PC-3 (cell line): ENCODE results near the gene FOXL2NB. TPM values are rescaled to one million over a fixed set of nuclear protein-coding genes. Genes with fewer than 3 reads are reported as not detected.

ENCODE experiments used
- ATAC-seq: fragments of 200-7000 bp; cut with Tn5 transposase; 2 replicates; pipeline ENCODE4 v1.9.1; 2020; ENCODE audit warnings: mild to moderate bottlenecking, moderate library complexity
- BruUV-seq: library from RNA; stranded (reverse); fragments of 400-500 nt; replicated peaks from 2 replicates; lab custom pipeline; 2021; lab: Mats Ljungman, UMichigan
- CTCF ChIA-PET: fragments of 300-600 bp; sonication (Branson Sonifier 250); formaldehyde crosslinking; loops from one replicate; lab custom pipeline; 2022; ENCODE audit warnings: antibody characterized with exemption; lab: Charles Lee
- POLR2A ChIA-PET: fragments of 300-600 bp; sonication (Branson Sonifier 250); formaldehyde crosslinking; loops from one replicate; lab custom pipeline; 2022; ENCODE audit warnings: antibody characterized with exemption; ENCODE audit not compliant: unreplicated experiment; lab: Charles Lee
- DNase-seq: peaks from one replicate; pipeline ENCODE4 v3.0.0-alpha.2; 2015
- H2AFZ ChIP-seq: fragments of 300-600 bp; sonication (generic); 2 replicates; pipeline ENCODE4 v1.6.0; 2016; ENCODE audit warnings: antibody characterized with exemption, low read length
- H3F3A ChIP-seq: fragments of 300-600 bp; sonication (generic); one replicate; pipeline ENCODE4 v1.6.0; 2017; ENCODE audit warnings: antibody characterized with exemption, low read length, control low read depth, mild to moderate bottlenecking; ENCODE audit not compliant: unreplicated experiment
- H3K27ac ChIP-seq: fragments of 300-600 bp; sonication (generic); 2 replicates; pipeline ENCODE4 v1.5.1; 2016; ENCODE audit warnings: mild to moderate bottlenecking, low read length
- H3K27me3 ChIP-seq: fragments of 300-600 bp; sonication (generic); 2 replicates; pipeline ENCODE4 v1.6.1; 2016; ENCODE audit warnings: low read length, mixed read lengths
- H3K36me3 ChIP-seq: fragments of 300-600 bp; sonication (generic); 2 replicates; pipeline ENCODE4 v1.6.1; 2016; ENCODE audit warnings: low read depth, mixed run types, low read length, mixed read lengths
- H3K4me1 ChIP-seq: fragments of 300-600 bp; sonication (generic); 2 replicates; pipeline ENCODE4 v1.5.1; 2016; ENCODE audit warnings: low read length; ENCODE audit not compliant: insufficient read depth
- H3K4me2 ChIP-seq: fragments of 300-600 bp; sonication (generic); 2 replicates; pipeline ENCODE4 v1.6.0; 2016; ENCODE audit warnings: low read length
- H3K4me3 ChIP-seq: fragments of 300-600 bp; sonication (generic); 2 replicates; pipeline ENCODE4 v1.5.1; 2016; ENCODE audit warnings: mild to moderate bottlenecking, low read length, mixed read lengths
- H3K79me2 ChIP-seq: fragments of 300-600 bp; sonication (generic); 2 replicates; pipeline ENCODE4 v1.6.1; 2017; ENCODE audit warnings: low read length, mixed read lengths
- H3K9ac ChIP-seq: fragments of 300-600 bp; sonication (generic); 2 replicates; pipeline ENCODE4 v1.6.0; 2016; ENCODE audit warnings: mild to moderate bottlenecking, low read length
- H3K9me2 ChIP-seq: fragments of 300-600 bp; sonication (generic); replicated peaks from 2 replicates; pipeline ENCODE4 v1.6.1; 2016; ENCODE audit warnings: mixed run types, low read length, mixed read lengths
- H3K9me3 ChIP-seq: fragments of 300-600 bp; sonication (generic); 2 replicates; pipeline ENCODE4 v1.6.1; 2016; ENCODE audit warnings: low read length, mixed read lengths
- H4K20me1 ChIP-seq: fragments of 300-600 bp; sonication (generic); 2 replicates; pipeline ENCODE4 v1.6.1; 2016; ENCODE audit warnings: low read length, mixed read lengths
- CTCF ChIP-seq: fragments of 300-600 bp; sonication (generic); conservative IDR thresholded peaks from 2 replicates; pipeline ENCODE4 v1.5.1; 2017; ENCODE audit warnings: antibody characterized with exemption, low read depth, mild to moderate bottlenecking, low read length
- EZH2 ChIP-seq: fragments of 300-600 bp; sonication (generic); IDR thresholded peaks from one replicate; pipeline ENCODE4 v1.6.1; 2017; ENCODE audit warnings: antibody characterized with exemption, mild to moderate bottlenecking, low read length; ENCODE audit not compliant: unreplicated experiment
- EZH2phosphoT487 ChIP-seq: fragments of 300-600 bp; sonication (generic); IDR thresholded peaks from 2 replicates; pipeline ENCODE4 v1.6.1; 2018; ENCODE audit warnings: mild to moderate bottlenecking, antibody characterized with exemption, low read length, borderline replicate concordance
- intact Hi-C: fragments of 100-400 bp; cut with micrococcal nuclease; formaldehyde crosslinking; loops from 2 replicates; pipeline ENCODE4 v1.9.0; 2023
- total RNA-seq: library from RNA; depleted of rRNA; stranded (reverse); fragments of >200 nt; gene quantifications from 2 replicates; pipeline ENCODE4 v1.2.3, GENCODE V29; 2014

Gene FOXL2NB
- total RNA-seq, 1 experiment from 2014 or later = not detected

DNA sequence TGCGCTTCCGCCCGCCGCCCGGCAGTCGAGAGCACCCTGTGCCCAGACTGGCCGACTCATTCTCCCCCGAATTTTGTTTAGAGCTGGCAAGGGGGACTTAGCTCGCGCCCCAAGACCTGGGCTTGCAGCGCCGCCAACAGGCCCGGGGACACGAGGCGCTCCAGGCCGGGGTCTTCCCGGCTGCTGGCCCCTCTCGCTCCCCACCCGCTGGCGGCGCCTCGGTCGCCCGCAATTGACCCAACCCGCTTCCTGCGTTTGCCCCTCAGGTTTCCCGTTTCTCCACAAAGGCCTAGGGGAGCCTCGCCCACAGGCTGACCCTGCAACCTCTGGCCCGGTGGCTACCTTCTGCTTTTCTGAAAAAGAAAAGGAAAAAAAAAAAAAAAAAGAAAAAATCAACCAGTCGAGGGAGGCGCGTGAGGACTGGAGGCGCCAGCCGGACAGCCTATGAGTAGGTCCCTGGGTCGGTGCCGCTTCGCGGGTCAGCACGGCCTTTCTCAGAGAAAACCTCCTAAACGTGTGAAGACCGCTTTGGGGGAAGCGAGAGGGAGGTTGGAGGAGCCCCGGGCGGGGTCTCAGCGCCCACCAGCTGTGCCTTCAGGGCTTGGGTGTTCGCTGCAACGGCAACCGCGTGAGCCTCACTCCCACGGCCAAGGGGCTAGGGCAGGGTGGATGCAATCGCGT, 7.3 kb upstream of the FOXL2NB start:
- POLR2A ChIA-PET = no interaction called here
- no TSS peak for BruUV-seq
- Histone ChIP-seq H3K9me2 (no peaks in the 10 kb centered on the region), H3K4me3 (no peak overlapping the region), H3K79me2 (no peaks in the 10 kb centered on the region), H4K20me1 (no peaks in the 10 kb centered on the region), H3K9me3 (no peaks in the 10 kb centered on the region), H3K27ac (no peak overlapping the region), H3K4me1 (peaks cover 4% of the 10 kb centered on the region; the same call in 1 of the 2 replicates), H3K4me2 (no peak overlapping the region), H3F3A (no peaks in the 10 kb centered on the region), H3K9ac (no peak overlapping the region), H3K27me3 (no peaks in the 10 kb centered on the region), H3K36me3 (no peaks in the 10 kb centered on the region), H2AFZ (no peak overlapping the region)
- intact Hi-C loops = loop anchor here (5.0 to 10.0 kb wide), 3 partner anchors 95 to 388 kb away; no protein-coding TSS in a partner anchor
- no peak for TF ChIP-seq CTCF
- no peak for TF ChIP-seq EZH2phosphoT487
- no peak for TF ChIP-seq EZH2
- no peak for ATAC-seq
- DNase-seq = no peak
- CTCF ChIA-PET = no interaction called here

GRCh38 chr3:138940446-138940845, 6.6 kb upstream of the FOXL2NB start:
- H3F3A ChIP-seq = no peaks in the 10 kb centered on the region
- no peaks in the 10 kb centered on the region for H3K9me2 ChIP-seq
- no peaks in the 10 kb centered on the region for H3K79me2 ChIP-seq
- no TSS peak for BruUV-seq
- no peaks in the 10 kb centered on the region for H3K36me3 ChIP-seq
- H3K4me1 ChIP-seq = peaks cover 4% of the 10 kb centered on the region; the same call in 1 of the 2 replicates
- no peak overlapping the region for H3K27ac ChIP-seq
- no peaks in the 10 kb centered on the region for H3K9me3 ChIP-seq
- no peaks in the 10 kb centered on the region for H4K20me1 ChIP-seq
- intact Hi-C loops = loop anchor here (10.0 kb wide), 1 partner anchor 274 kb away; no protein-coding TSS in a partner anchor
- POLR2A ChIA-PET = no interaction called here
- CTCF ChIA-PET = no interaction called here
- no peak overlapping the region for H3K4me3 ChIP-seq
- H3K9ac ChIP-seq = no peak overlapping the region
- no peak overlapping the region for H2AFZ ChIP-seq
- H3K27me3 ChIP-seq = no peaks in the 10 kb centered on the region
- TF ChIP-seq EZH2phosphoT487 (no peak), CTCF (no peak), EZH2 (no peak)
- DNase-seq (no peak), ATAC-seq (no peak)
- H3K4me2 ChIP-seq = no peak overlapping the region

DNA sequence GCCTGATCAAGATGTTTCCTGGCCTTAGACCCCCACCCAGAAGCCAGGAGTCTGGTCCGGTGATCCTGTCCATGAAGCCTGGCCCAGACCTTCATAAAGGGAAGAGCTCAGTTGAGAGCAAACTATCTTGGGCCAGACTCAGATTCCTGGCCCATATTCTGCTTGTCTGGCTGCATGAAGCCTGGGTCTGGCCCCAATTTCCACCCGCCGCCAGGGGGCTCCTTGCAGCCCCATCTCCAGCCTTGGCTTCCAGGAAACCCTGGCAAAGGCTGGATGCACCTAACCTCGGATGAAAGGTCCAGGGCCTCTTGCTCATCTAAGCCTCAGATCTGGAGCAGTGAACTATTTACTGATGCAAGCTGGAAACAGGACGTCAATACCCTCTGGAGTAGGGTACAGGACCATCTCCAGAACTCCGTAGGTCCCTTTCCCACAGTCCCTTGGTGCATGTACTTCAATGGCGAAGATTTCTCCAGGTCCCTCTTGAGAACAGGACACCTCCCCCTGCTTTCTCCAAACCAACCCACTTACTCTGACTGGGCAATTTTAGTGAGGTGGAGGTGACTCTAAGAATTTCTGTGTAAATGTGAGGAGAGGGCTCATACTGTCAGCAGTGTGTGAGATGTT, 5.6 kb upstream of the FOXL2NB start:
- no peaks in the 10 kb centered on the region for H3K9me3 ChIP-seq
- H3K27ac ChIP-seq = no peak overlapping the region
- intact Hi-C loops = loop anchor here (1.0 to 10.0 kb wide), 2 partner anchors 38 to 273 kb away; no protein-coding TSS in a partner anchor
- no TSS peak for BruUV-seq
- no peak overlapping the region for H3K9ac ChIP-seq
- TF ChIP-seq EZH2phosphoT487 = no peak
- TF ChIP-seq CTCF = peak; percentile 68
- no peaks in the 10 kb centered on the region for H3K36me3 ChIP-seq
- CTCF ChIA-PET = no interaction called here
- H3K4me2 ChIP-seq = no peak overlapping the region
- POLR2A ChIA-PET = no interaction called here
- H3K4me3 ChIP-seq = no peak overlapping the region
- DNase-seq = peak; percentile 53
- H3K79me2 ChIP-seq = no peaks in the 10 kb centered on the region
- no peaks in the 10 kb centered on the region for H3K4me1 ChIP-seq
- no peak overlapping the region for H2AFZ ChIP-seq
- H3K27me3 ChIP-seq = no peaks in the 10 kb centered on the region
- H4K20me1 ChIP-seq = no peaks in the 10 kb centered on the region
- peak; percentile 64 for ATAC-seq
- H3F3A ChIP-seq = no peaks in the 10 kb centered on the region
- H3K9me2 ChIP-seq = no peaks in the 10 kb centered on the region
